Activated T-cell treated with anti-CD3 and anti-CD28 coated beads for 1 hour (primary cell): ENCODE measurements around the gene GPS1.

Experiments
- DNase-seq: peaks from one replicate; pipeline ENCODE4 v3.0.0-alpha.2; 2020; ENCODE audit warnings: low read depth

GPS1 gene

GRCh38 chr17:82090549-82091263 lies 39.0 kb downstream of the GPS1 start:
- no peak for DNase-seq

GRCh38 chr17:82091264-82092066 lies 39.8 kb downstream of the GPS1 start:
- DNase-seq = no peak

- no peak for DNase-seq
Measured at GRCh38 chr17:82092094-82092586, 40.4 kb downstream of the GPS1 start.

GRCh38 chr17:82092628-82092994 lies 40.9 kb downstream of the GPS1 start:
- DNase-seq = no peak

GRCh38 chr17:82092995-82093751 lies 41.5 kb downstream of the GPS1 start:
- no peak for DNase-seq

- no peak for DNase-seq
Measured at GRCh38 chr17:82094931-82095776, 43.5 kb downstream of the GPS1 start.

GRCh38 chr17:82095777-82096708 lies 44.3 kb downstream of the GPS1 start:
- DNase-seq = no peak

- DNase-seq = no peak
Measured at GRCh38 chr17:82096709-82097183, 45.0 kb downstream of the GPS1 start.

- no peak for DNase-seq
Measured at GRCh38 chr17:82097184-82097918, 45.7 kb downstream of the GPS1 start.

GRCh38 chr17:82097919-82098168 lies 46.1 kb downstream of the GPS1 start:
- no peak for DNase-seq

GRCh38 chr17:82098169-82098938 lies 46.7 kb downstream of the GPS1 start, which contains the start of gene FASN:
FASN (minus strand) TSS chr17:82098236; CDS start chr17:82096445, 1,791 bp downstream.
- DNase-seq = peak; percentile 88

GRCh38 chr17:82098939-82099763 lies 47.5 kb downstream of the GPS1 start:
- no peak for DNase-seq

- no peak for DNase-seq
Measured at GRCh38 chr17:82100502-82101298, 49.0 kb downstream of the GPS1 start.

- DNase-seq = no peak
Measured at GRCh38 chr17:82101301-82101715, 49.6 kb downstream of the GPS1 start.

GRCh38 chr17:82101767-82102679 lies 50.3 kb downstream of the GPS1 start:
- DNase-seq = no peak
